GM12878 (cell line): ENCODE data around the gene SLAMF1. TPM values are rescaled to one million over a fixed set of nuclear protein-coding genes. Genes with fewer than 3 reads are reported as not detected.
A peak's percentile ranks its signal among the peaks of the same experiment; 100 is the strongest.

Source experiments
- ASH2L ChIP-seq: fragments of 300-600, 200-600 bp; sonication (generic); IDR thresholded peaks from 2 replicates; pipeline ENCODE4 v1.6.1; 2017; ENCODE audit warnings: low read depth, mild to moderate bottlenecking, borderline replicate concordance
- BACH1 ChIP-seq: fragments of 450-650 bp; IDR thresholded peaks from 2 replicates; pipeline ENCODE4 v1.6.1; 2017; ENCODE audit warnings: mild to moderate bottlenecking, borderline replicate concordance
- BCL11A ChIP-seq: IDR thresholded peaks from 2 replicates; pipeline ENCODE4 v1.6.1; 2011; ENCODE audit warnings: low read depth, low read length
- CBFB ChIP-seq: IDR thresholded peaks from 2 replicates; pipeline ENCODE4 v1.6.1; 2016; ENCODE audit warnings: antibody characterized with exemption, low read depth
- CHD1 ChIP-seq: IDR thresholded peaks from 2 replicates; pipeline ENCODE4 v1.6.1; 2012; ENCODE audit warnings: low read depth, low read length, improper control_type of control experiment
- CHD4 ChIP-seq: fragments of 200-600 bp; sonication (generic); IDR thresholded peaks from 2 replicates; pipeline ENCODE4 v1.6.1; 2016; ENCODE audit warnings: mild to moderate bottlenecking
- HDAC2 ChIP-seq: fragments of 200-600 bp; sonication (generic); IDR thresholded peaks from 2 replicates; pipeline ENCODE4 v1.6.1; 2017
- JUND ChIP-seq: IDR thresholded peaks from 2 replicates; pipeline ENCODE4 v1.6.1; 2012; ENCODE audit warnings: low read depth, mild to moderate bottlenecking, low read length, improper control_type of control experiment, moderate library complexity
- NFIC ChIP-seq: IDR thresholded peaks from 2 replicates; pipeline ENCODE4 v1.6.1; 2012; ENCODE audit warnings: low read depth, mild to moderate bottlenecking, inconsistent platforms, low read length, moderate library complexity
- NR2C1 ChIP-seq: fragments of 450-650 bp; IDR thresholded peaks from 2 replicates; pipeline ENCODE4 v1.6.1; 2017; ENCODE audit warnings: antibody characterized with exemption, mild to moderate bottlenecking, moderate library complexity
- NR2F1 ChIP-seq: fragments of 450-650 bp; conservative IDR thresholded peaks from 2 replicates; pipeline ENCODE4 v1.6.1; 2017; ENCODE audit warnings: mild to moderate bottlenecking
- POLR2A ChIP-seq: IDR thresholded peaks from 2 replicates; pipeline ENCODE4 v1.6.1; 2011; ENCODE audit warnings: low read depth, mild to moderate bottlenecking, low read length
- RFX5 ChIP-seq: IDR thresholded peaks from 2 replicates; pipeline ENCODE4 v1.6.1; 2011; ENCODE audit warnings: low read depth, low read length, improper control_type of control experiment
- SMC3 ChIP-seq: IDR thresholded peaks from 2 replicates; pipeline ENCODE4 v1.6.1; 2011; ENCODE audit warnings: low read length, improper control_type of control experiment, borderline replicate concordance
- SP1 ChIP-seq: IDR thresholded peaks from one replicate; pipeline ENCODE4 v1.6.1; 2011; ENCODE audit warnings: low read depth, low read length
- SREBF1 ChIP-seq: IDR thresholded peaks from 2 replicates; pipeline ENCODE4 v1.6.1; 2012; ENCODE audit warnings: mild to moderate bottlenecking, low read length
- SUZ12 ChIP-seq: fragments of 200-600 bp; sonication (generic); IDR thresholded peaks from one replicate; pipeline ENCODE4 v1.6.1; 2018; ENCODE audit warnings: antibody characterized with exemption, mild to moderate bottlenecking; ENCODE audit not compliant: unreplicated experiment
- polyA plus RNA-seq, 11 experiments: library from polyadenylated mRNA; depleted of rRNA in 4 of 11; unstranded in 6 of 11; stranded (reverse) in 5 of 11; fragments of >200 nt; fragmentation: Nextera tagmentation in 4 of 11; fragmentation: Illumina TruSeq in 1 of 11; extraction: Ambion mirVana in 4 of 11; extraction: Trizol in 1 of 11; gene quantifications; 1 replicate in 1 of 11; 2 replicates in 10 of 11; pipeline versions ENCODE4 v1.2.1 to v1.2.3, GENCODE V29; 2011 to 2016; ENCODE audit warnings: inconsistent platforms in 2 of 11, missing spikeins in 2 of 11, low read depth in 1 of 11
- total RNA-seq, 4 experiments: library from RNA; depleted of rRNA in 3 of 4; stranded (reverse); fragments of >200 nt in 3 of 4; fragmentation: Illumina TruSeq in 1 of 4; extraction: Trizol in 1 of 4; gene quantifications; 2 replicates each; pipeline versions ENCODE4 v1.2.1 to v1.2.3, GENCODE V29; 2013 to 2021
- TF ChIP-seq, protein P1 (sequence below): IDR thresholded peaks from 2 replicates; pipeline ENCODE4 v1.6.1; 2012; ENCODE audit warnings: low read length, inconsistent platforms
- TF ChIP-seq, protein P2 (sequence below): IDR thresholded peaks from 2 replicates; pipeline ENCODE4 v1.6.1; 2011; ENCODE audit warnings: low read depth, low read length, improper control_type of control experiment, borderline replicate concordance
- TF ChIP-seq, protein P3 (sequence below): IDR thresholded peaks from 2 replicates; pipeline ENCODE4 v1.6.1; 2011; ENCODE audit warnings: borderline replicate concordance, low read depth, mild to moderate bottlenecking, moderate library complexity, low read length; ENCODE audit not compliant: insufficient read depth, poor library complexity, severe bottlenecking
- TF ChIP-seq, protein P4 (sequence below): fragments of 450-650 bp; IDR thresholded peaks from 2 replicates; pipeline ENCODE4 v1.6.1; 2018; ENCODE audit warnings: mild to moderate bottlenecking, low read depth, moderate library complexity; ENCODE audit not compliant: partially characterized antibody
- TF ChIP-seq, protein P5 (sequence below): fragments of 450-650 bp; formaldehyde crosslinking; IDR thresholded peaks from 2 replicates; pipeline ENCODE4 v1.5.0; 2022; ENCODE audit warnings: mild to moderate bottlenecking, missing genetic modification characterization

The SLAMF1 gene
- total and polyA plus RNA-seq, 10 of the 15 experiments (the other 5 are each of a cell fraction or from before 2014, with no cell fraction given): 87.3 to 260 (median 131) TPM

DNA sequence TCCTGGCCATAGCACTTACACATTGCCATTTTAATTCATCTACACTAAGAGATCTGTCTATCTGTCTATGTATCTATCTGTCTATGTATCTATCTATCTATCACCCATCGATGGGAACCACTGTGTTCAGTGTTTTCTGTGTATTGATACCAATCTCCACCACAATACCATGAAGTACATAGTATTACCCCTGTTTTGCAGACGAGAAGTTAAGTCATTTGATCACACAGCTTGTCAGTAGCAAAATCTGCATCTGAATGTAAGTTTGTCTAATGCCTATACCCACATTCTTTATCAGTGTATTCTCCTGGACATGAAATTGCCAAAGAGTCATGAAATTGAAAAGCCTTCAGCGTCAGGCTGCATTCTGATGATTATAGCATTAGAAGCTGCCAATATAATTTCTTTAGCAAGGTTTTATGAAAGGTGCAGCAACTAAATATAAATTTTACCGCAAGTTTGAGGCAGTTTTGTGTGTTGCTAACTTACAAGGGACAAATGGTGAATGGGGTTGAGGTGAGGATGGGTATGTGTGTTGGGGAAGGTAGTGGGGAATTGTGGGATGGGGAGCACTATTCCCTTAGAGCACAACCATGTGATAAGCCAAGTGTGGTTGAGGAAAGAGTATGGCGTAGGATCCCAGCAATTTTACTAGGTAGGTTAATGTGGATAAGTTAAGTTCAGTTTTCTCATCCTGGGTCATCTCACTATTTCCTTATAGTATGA lies 24.2 kb downstream of the SLAMF1 start (continued):
- TF ChIP-seq BCL11A (no peak), NR2C1 (no peak), CHD4 (no peak), SREBF1 (no peak), HDAC2 (no peak), SP1 (no peak), NFIC (0 out of 2 replicates have a peak, but pooled peaks have one; percentile 5), BACH1 (no peak), NR2F1 (no peak), SUZ12 (no peak), POLR2A (no peak), ASH2L (no peak), JUND (no peak), SMC3 (no peak), CHD1 (no peak), RFX5 (no peak), CBFB (no peak)
- TF ChIP-seq, protein P1, sequence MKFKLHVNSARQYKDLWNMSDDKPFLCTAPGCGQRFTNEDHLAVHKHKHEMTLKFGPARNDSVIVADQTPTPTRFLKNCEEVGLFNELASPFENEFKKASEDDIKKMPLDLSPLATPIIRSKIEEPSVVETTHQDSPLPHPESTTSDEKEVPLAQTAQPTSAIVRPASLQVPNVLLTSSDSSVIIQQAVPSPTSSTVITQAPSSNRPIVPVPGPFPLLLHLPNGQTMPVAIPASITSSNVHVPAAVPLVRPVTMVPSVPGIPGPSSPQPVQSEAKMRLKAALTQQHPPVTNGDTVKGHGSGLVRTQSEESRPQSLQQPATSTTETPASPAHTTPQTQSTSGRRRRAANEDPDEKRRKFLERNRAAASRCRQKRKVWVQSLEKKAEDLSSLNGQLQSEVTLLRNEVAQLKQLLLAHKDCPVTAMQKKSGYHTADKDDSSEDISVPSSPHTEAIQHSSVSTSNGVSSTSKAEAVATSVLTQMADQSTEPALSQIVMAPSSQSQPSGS: no peak
- TF ChIP-seq, protein P2, sequence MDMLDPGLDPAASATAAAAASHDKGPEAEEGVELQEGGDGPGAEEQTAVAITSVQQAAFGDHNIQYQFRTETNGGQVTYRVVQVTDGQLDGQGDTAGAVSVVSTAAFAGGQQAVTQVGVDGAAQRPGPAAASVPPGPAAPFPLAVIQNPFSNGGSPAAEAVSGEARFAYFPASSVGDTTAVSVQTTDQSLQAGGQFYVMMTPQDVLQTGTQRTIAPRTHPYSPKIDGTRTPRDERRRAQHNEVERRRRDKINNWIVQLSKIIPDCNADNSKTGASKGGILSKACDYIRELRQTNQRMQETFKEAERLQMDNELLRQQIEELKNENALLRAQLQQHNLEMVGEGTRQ: no peak
- TF ChIP-seq, protein P3, sequence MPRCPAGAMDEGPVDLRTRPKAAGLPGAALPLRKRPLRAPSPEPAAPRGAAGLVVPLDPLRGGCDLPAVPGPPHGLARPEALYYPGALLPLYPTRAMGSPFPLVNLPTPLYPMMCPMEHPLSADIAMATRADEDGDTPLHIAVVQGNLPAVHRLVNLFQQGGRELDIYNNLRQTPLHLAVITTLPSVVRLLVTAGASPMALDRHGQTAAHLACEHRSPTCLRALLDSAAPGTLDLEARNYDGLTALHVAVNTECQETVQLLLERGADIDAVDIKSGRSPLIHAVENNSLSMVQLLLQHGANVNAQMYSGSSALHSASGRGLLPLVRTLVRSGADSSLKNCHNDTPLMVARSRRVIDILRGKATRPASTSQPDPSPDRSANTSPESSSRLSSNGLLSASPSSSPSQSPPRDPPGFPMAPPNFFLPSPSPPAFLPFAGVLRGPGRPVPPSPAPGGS: peak; percentile 15
- TF ChIP-seq, protein P4, sequence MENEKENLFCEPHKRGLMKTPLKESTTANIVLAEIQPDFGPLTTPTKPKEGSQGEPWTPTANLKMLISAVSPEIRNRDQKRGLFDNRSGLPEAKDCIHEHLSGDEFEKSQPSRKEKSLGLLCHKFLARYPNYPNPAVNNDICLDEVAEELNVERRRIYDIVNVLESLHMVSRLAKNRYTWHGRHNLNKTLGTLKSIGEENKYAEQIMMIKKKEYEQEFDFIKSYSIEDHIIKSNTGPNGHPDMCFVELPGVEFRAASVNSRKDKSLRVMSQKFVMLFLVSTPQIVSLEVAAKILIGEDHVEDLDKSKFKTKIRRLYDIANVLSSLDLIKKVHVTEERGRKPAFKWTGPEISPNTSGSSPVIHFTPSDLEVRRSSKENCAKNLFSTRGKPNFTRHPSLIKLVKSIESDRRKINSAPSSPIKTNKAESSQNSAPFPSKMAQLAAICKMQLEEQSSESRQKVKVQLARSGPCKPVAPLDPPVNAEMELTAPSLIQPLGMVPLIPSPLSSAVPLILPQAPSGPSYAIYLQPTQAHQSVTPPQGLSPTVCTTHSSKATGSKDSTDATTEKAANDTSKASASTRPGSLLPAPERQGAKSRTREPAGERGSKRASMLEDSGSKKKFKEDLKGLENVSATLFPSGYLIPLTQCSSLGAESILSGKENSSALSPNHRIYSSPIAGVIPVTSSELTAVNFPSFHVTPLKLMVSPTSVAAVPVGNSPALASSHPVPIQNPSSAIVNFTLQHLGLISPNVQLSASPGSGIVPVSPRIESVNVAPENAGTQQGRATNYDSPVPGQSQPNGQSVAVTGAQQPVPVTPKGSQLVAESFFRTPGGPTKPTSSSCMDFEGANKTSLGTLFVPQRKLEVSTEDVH: no peak
- TF ChIP-seq, protein P5, sequence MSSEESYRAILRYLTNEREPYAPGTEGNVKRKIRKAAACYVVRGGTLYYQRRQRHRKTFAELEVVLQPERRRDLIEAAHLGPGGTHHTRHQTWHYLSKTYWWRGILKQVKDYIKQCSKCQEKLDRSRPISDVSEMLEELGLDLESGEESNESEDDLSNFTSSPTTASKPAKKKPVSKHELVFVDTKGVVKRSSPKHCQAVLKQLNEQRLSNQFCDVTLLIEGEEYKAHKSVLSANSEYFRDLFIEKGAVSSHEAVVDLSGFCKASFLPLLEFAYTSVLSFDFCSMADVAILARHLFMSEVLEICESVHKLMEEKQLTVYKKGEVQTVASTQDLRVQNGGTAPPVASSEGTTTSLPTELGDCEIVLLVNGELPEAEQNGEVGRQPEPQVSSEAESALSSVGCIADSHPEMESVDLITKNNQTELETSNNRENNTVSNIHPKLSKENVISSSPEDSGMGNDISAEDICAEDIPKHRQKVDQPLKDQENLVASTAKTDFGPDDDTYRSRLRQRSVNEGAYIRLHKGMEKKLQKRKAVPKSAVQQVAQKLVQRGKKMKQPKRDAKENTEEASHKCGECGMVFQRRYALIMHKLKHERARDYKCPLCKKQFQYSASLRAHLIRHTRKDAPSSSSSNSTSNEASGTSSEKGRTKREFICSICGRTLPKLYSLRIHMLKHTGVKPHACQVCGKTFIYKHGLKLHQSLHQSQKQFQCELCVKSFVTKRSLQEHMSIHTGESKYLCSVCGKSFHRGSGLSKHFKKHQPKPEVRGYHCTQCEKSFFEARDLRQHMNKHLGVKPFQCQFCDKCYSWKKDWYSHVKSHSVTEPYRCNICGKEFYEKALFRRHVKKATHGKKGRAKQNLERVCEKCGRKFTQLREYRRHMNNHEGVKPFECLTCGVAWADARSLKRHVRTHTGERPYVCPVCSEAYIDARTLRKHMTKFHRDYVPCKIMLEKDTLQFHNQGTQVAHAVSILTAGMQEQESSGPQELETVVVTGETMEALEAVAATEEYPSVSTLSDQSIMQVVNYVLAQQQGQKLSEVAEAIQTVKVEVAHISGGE (CRISPR knock-in tag): peak; percentile 31; the same call in 1 of the 2 replicates
